Subcutaneous adipose tissue (tissue), 4 donors: ENCODE data around the gene NT5C1A. TPM values are rescaled to one million over a fixed set of nuclear protein-coding genes. Genes with fewer than 3 reads are reported as not detected.

Experiments
- total RNA-seq, 4 donors: library from RNA; depleted of rRNA; stranded (reverse); fragments of >200 nt; gene quantifications; one replicate each; pipeline ENCODE4 v1.1.0, GENCODE V29; 2016
- TF ChIP-seq, protein P1 (sequence below): fragments of 450-650 bp; IDR thresholded peaks from one replicate; pipeline ENCODE4 v1.5.1; 2016; ENCODE audit warnings: low read depth, mild to moderate bottlenecking, control low read depth, antibody characterized with exemption, moderate library complexity

NT5C1A gene
- total RNA-seq, 4 donors from 2014 or later = not detected

DNA sequence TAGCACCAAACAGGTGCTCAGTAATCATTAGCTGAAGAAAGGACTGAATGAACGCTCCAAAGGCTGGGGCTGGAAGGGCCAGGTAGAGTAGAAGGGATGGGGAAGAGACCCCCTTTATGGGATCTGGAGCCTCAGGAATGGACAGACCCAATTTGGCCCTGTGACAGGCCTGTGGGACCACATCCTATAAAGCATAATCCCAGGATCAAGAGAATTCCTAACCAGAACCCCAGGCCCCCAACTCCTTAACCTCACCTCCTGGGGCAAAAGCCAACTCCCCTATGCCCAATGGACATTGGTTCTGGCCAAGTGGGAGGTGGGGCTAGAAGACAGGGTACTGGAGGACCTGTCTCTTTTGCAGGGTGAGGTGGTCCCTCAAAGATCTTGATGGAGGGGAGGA is 10.1 kb upstream of the NT5C1A start:
- TF ChIP-seq, protein P1, sequence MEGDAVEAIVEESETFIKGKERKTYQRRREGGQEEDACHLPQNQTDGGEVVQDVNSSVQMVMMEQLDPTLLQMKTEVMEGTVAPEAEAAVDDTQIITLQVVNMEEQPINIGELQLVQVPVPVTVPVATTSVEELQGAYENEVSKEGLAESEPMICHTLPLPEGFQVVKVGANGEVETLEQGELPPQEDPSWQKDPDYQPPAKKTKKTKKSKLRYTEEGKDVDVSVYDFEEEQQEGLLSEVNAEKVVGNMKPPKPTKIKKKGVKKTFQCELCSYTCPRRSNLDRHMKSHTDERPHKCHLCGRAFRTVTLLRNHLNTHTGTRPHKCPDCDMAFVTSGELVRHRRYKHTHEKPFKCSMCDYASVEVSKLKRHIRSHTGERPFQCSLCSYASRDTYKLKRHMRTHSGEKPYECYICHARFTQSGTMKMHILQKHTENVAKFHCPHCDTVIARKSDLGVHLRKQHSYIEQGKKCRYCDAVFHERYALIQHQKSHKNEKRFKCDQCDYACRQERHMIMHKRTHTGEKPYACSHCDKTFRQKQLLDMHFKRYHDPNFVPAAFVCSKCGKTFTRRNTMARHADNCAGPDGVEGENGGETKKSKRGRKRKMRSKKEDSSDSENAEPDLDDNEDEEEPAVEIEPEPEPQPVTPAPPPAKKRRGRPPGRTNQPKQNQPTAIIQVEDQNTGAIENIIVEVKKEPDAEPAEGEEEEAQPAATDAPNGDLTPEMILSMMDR = no peak

DNA sequence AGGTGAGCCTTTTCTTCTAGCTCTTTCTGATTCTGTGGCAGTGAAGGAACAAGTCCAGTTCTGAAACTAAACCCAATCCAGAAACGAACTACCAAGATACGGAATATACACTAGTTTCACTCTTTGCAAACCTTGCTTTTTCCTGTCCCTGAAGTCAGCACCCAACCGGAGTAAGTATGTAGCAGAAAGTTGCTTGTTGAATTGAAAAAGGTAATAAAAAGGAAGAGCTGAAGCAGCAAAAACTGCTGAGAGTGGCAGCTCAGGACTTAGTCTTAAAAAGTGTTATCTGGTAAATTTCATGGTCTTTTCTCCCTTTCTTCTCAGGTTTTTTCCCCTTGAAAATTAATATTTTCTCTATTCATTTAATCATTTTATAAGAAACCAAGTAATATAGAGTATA is 9.4 kb upstream of the NT5C1A start:
- TF ChIP-seq, protein P1 = no peak

DNA sequence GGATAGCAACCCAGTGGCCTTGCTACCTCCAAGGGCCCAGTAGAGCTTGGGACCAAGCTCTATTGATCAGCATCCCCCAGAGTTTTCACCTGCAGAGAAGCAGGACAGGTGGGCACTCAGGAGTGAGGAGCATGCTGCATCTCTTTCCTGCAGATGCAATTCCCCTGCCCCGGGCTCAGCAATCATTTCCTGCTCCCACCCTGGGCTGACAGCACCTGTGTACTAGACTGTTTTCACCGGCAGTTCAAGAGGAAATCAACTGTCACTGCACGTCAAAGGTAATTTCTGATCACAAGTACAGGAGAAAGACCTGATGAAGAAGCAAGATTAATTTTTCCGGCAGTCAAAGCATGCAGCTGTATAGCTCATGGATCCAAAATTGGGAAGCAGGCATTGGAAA is 8.8 kb upstream of the NT5C1A start:
- TF ChIP-seq, protein P1 = no peak

DNA sequence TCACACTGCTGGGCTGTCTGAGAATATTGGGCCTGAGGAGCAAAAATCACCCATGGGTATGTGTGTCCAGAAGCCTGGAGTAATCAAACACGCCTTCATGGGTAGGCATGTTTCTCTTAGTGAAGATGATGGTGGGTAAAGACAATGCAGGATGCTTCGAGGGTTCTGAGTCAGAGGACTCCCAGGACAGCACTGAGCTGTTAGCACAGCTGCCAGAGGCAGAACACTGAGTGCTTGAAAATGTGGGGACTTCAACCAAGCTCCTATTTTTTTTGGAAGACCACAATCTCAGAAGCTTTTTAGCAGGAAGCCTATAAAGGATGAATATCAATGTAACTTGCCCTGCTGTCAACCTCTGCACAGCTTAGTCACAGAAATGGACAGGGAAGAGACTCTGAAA is 7.9 kb upstream of the NT5C1A start:
- TF ChIP-seq, protein P1 = no peak

DNA sequence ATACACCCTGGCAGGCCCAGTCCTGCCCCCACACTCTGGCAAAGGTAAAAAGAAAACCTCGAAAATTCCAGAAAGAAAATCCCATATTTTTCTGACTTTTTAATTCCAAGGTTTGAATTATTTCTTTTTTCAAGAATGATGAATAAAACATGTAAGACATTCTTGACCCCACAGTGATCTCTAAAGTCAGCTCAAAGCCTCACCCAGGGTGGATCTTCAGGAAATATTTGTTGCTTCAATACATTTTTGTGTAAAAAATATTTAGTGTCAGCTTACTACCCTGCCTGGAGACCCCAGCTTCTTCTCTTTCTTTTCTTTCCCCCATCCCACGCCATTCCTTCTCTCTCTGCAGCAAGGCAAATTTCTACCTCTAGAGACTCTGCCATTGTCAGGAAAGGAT is 7.0 kb upstream of the NT5C1A start:
- TF ChIP-seq, protein P1 = no peak

DNA sequence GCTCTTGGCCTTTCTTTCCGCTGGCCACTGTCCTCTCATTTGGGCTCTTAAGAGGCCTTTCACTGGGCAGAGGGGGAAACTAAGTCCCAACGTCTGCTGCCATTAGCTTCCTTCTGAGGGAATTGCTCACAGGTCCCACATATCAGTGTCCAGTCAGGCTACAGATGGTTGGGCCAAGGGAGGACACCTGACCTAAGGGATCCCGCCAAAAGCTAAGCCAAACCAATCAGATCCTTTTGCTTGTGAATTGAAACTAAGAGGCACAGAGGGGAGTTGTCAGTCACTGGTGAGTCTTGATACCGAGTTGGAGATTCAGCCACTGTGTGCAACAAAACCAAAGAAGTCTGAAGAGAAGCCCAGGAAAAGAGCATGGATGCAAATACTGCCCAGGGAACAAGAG is 5.7 kb upstream of the NT5C1A start:
- TF ChIP-seq, protein P1 = no peak

DNA sequence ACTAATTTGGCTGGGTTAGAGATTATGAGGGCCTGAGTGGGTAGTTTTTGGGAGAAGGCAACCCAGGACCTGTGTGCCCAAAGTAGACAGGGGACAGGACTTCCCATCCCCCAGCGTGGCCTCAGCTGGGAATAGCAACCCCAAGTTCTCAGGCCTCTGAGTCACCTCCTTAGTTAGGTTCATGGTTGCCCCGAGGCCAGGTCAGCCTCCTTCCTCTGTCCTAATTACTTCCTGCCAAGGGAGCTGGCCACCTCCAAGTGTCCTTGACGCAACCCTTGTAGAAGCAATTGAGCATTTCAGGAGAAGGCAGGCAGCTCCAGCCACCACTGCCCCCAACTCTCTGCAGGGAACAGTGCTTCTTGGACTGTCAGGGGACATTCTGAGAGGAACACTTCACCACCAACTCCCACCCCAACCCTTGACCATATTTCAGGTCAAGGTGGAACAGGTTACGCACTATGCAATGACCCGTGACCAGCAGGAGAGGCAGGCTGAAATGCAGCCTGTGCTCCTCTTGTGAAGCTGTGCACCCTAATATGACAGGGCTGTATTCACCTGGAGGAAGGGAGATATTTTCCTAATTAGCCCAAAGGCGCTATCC is 5.1 kb upstream of the NT5C1A start:
- TF ChIP-seq, protein P1 = no peak
